ENCODE measurements around the gene CLDN11. TPM values are rescaled to one million over a fixed set of nuclear protein-coding genes. Genes with fewer than 3 reads are reported as not detected.

CLDN11 gene
- total RNA-seq, 4 donors from 2014 or later, result 3.0 to 5.2 (median 3.6) TPM

DNA sequence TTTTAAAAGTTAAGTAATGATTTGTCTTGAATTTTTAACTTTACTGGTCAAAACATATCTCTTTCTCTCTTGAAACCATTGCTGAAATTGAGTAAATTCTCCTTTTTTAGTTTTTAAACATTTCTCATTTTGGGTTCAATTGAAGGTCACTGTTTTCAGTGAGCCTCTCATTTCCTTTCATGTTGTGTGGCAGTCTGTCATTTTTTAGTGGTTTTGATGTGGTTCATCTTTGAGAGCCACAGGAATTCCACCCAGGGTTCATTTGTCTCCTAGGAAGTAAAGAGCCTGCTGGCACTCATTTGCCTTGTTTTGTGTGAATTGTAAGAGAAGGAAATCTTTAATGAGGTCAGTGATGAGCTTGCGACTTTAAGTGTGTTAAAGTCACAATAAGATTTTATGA lies 10.4 kb downstream of the CLDN11 start:
- H3K4me1 ChIP-seq, result no peaks in the 10 kb centered on the region
- 80% methylated on average over 1 of the region's 1 CpG for WGBS
- intact Hi-C loops (cut with DNase I), result no loop called here
- peaks cover 0 to 5% (median 0%) of the 10 kb centered on the region in 4 donors for H3K27me3 ChIP-seq
- no peak overlapping the region for H3K4me3 ChIP-seq
- TF ChIP-seq, protein P1, sequence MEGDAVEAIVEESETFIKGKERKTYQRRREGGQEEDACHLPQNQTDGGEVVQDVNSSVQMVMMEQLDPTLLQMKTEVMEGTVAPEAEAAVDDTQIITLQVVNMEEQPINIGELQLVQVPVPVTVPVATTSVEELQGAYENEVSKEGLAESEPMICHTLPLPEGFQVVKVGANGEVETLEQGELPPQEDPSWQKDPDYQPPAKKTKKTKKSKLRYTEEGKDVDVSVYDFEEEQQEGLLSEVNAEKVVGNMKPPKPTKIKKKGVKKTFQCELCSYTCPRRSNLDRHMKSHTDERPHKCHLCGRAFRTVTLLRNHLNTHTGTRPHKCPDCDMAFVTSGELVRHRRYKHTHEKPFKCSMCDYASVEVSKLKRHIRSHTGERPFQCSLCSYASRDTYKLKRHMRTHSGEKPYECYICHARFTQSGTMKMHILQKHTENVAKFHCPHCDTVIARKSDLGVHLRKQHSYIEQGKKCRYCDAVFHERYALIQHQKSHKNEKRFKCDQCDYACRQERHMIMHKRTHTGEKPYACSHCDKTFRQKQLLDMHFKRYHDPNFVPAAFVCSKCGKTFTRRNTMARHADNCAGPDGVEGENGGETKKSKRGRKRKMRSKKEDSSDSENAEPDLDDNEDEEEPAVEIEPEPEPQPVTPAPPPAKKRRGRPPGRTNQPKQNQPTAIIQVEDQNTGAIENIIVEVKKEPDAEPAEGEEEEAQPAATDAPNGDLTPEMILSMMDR (IDR thresholded peaks at IDR 0.05), result no peak
- H3K36me3 ChIP-seq, result no peaks in the 10 kb centered on the region
- H3K27ac ChIP-seq (replicated peaks in 1 of 4), result no peak overlapping the region
- DNase-seq (ENCODE audit: extremely low spot score), result peak; percentile 3
- no peaks in the 10 kb centered on the region for H3K9me3 ChIP-seq

DNA sequence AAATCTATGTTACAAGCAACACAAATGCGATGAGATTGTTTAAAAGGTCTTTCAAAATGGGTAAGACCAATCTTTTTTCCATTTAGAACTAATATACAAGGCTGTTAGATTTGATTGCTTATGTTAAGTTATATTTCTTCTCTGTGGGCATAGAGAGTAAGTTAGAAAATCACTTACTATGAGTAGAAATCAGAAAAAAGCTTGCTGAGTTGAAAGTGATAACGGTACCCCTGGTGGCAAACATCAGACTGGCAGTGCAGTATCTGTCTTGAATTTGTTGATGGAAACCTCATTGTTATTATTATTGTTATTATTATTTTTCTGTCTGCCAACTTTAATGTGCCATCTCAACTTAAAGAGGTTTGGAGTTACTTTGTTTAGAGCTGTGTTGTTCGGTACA lies 12.4 kb downstream of the CLDN11 start:
- no peaks in the 10 kb centered on the region for H3K9me3 ChIP-seq
- DNase-seq (ENCODE audit: extremely low spot score), result no peak
- TF ChIP-seq POLR2A (IDR thresholded peaks at IDR 0.05; ENCODE audit: low read depth), result no peak
- TF ChIP-seq, protein P1 (IDR thresholded peaks at IDR 0.05), result no peak
- TF ChIP-seq POLR2AphosphoS5 (IDR thresholded peaks at IDR 0.05), result no peak
- TF ChIP-seq EP300 (IDR thresholded peaks at IDR 0.05), result no peak
- no peaks in the 10 kb centered on the region for H3K4me1 ChIP-seq
- peaks cover 0 to 5% (median 0%) of the 10 kb centered on the region in 4 donors for H3K27me3 ChIP-seq
- H3K27ac ChIP-seq (replicated peaks in 1 of 4), result no peak overlapping the region
- intact Hi-C loops (cut with DNase I), result no loop called here
- H3K36me3 ChIP-seq, result no peaks in the 10 kb centered on the region
- WGBS, result 90% methylated on average over 3 of the region's 3 CpGs
- H3K4me3 ChIP-seq, result no peak overlapping the region

DNA sequence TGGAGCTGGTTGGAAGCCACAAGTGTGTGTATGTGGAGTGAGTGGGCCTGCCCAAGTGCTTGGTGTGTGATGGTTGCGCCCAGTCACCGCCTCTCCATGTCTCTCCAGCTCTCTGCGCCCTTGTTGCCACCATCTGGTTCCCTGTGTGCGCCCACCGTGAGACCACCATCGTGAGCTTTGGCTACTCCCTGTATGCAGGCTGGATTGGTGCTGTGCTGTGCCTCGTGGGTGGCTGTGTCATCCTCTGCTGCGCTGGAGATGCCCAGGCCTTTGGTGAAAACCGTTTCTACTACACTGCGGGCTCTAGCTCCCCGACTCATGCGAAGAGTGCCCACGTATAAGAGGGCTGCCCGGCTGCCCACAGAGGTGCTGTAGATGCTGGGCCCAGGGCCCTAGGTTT lies 13.7 kb downstream of the CLDN11 start:
- no peak for DNase-seq (ENCODE audit: extremely low spot score)
- H3K27ac ChIP-seq (replicated peaks in 1 of 4), result no peak overlapping the region
- no peaks in the 10 kb centered on the region for H3K27me3 ChIP-seq
- no peaks in the 10 kb centered on the region for H3K4me1 ChIP-seq
- H3K4me3 ChIP-seq, result no peak overlapping the region
- intact Hi-C loops (cut with DNase I), result no loop called here
- no peak for TF ChIP-seq EP300 (IDR thresholded peaks at IDR 0.05)
- TF ChIP-seq, protein P1 (IDR thresholded peaks at IDR 0.05), result no peak
- no peak for TF ChIP-seq POLR2A (IDR thresholded peaks at IDR 0.05; ENCODE audit: low read depth)
- no peak for TF ChIP-seq POLR2AphosphoS5 (IDR thresholded peaks at IDR 0.05)
- H3K36me3 ChIP-seq, result no peaks in the 10 kb centered on the region
- 95% methylated on average over 14 of the region's 14 CpGs for WGBS
- H3K9me3 ChIP-seq, result no peaks in the 10 kb centered on the region

DNA sequence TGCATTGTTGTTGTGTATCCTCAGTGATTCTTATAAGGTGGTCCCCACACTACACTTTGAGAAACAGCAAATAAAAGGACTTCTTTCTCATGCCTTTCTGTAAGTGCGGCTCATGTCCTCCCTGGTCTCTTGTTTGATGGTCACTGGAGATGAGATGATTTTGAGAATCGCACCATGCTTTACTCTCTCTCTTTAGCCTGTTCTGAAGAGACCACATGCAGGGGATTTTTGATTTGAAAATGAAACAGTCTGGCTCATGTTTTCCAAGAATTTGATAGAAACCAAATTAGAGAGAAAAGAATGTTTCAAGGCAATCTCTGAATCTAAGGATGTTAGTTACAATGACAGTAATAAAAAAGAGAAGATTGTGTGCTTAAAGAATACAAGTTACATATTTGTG lies 18.0 kb downstream of the CLDN11 start:
- H3K4me3 ChIP-seq, result no peak overlapping the region
- intact Hi-C loops (cut with DNase I), result no loop called here
- H3K27ac ChIP-seq (replicated peaks in 1 of 4), result no peak overlapping the region
- DNase-seq (ENCODE audit: extremely low spot score), result no peak
- no peaks in the 10 kb centered on the region for H3K27me3 ChIP-seq
- TF ChIP-seq, protein P1 (IDR thresholded peaks at IDR 0.05), result no peak
- TF ChIP-seq EP300 (IDR thresholded peaks at IDR 0.05) (no peak), POLR2A (IDR thresholded peaks at IDR 0.05; ENCODE audit: low read depth) (no peak), POLR2AphosphoS5 (IDR thresholded peaks at IDR 0.05) (no peak)
- H3K9me3 ChIP-seq, result no peaks in the 10 kb centered on the region
- 89% methylated on average over 2 of the region's 2 CpGs for WGBS
- no peaks in the 10 kb centered on the region for H3K4me1 ChIP-seq
- no peaks in the 10 kb centered on the region for H3K36me3 ChIP-seq

DNA sequence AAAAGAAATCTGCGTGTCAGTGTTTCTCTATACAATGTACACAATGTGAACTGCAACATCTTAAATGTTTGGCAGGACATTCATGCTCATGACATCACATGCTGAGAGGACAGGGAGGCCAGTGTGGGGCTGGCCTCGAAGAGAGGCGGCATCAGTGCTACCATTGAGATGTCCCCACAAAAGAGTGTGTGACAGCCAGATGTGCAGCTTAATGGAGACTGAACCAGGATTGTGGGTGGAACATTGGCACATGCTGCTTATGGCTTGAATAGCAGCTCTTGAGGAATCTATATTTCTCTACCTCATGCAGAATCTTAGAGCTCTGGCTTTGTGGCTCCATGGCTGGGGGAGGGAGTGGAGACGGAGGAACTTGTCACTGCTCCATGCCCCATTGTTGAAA lies 18.5 kb downstream of the CLDN11 start:
- no peaks in the 10 kb centered on the region for H3K4me1 ChIP-seq

More for the DNA sequence above, 18.5 kb downstream of the CLDN11 start:
- H3K36me3 ChIP-seq, result no peaks in the 10 kb centered on the region
- 77% methylated on average over 4 of the region's 4 CpGs for WGBS
- TF ChIP-seq POLR2A (IDR thresholded peaks at IDR 0.05; ENCODE audit: low read depth), result no peak
- no peak overlapping the region for H3K27ac ChIP-seq (replicated peaks in 1 of 4)
- DNase-seq (ENCODE audit: extremely low spot score), result no peak
- H3K4me3 ChIP-seq, result no peak overlapping the region
- H3K9me3 ChIP-seq, result no peaks in the 10 kb centered on the region
- intact Hi-C loops (cut with DNase I), result no loop called here
- no peaks in the 10 kb centered on the region for H3K27me3 ChIP-seq

Measured in esophagus muscularis mucosa (tissue), 4 donors.